SHP77 treated with DMSO at 0.1 percent for 48 hours (cell line): Measurements from ENCODE around the gene KIF1C.

Experiments used
- DNase-seq: peaks from one replicate; lab custom pipeline; 2025; lab: John Stamatoyannopoulos, UW

KIF1C gene

DNA sequence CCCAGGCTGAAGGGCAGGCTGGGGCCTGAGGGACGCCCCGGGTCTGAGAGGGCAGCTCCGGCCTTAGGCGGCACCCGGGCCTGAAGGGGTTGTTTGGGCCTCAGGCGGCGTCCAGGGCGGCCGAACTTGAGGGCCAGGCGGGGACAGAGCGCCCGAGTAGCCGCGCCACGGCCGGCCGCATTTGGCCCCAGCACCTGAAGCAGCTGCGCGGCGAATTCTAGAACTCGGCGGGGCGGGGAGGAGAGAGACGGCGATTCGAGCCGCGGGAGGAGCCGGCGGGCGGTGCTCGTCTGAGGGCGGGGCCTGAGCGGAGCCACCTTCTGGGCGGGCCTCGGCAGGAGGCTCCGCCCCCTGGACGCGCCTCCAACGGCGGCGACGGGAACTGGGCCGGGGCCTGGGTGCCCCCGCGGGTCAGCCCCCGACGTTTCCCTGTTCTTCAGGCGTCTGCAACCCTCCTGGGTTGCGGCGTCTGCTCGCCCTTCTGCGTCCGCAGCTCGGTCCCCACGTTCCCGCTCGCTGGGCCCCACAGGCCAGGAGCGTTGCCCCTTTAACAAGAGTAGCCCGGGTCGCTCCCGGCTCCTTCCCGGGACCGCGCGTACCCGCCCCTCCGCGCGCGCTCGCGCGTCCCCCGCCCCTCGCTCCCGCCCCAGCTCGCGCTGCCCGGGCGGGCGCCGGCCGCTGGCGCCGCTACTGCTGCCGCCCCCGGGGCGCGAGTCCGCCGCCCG lies at the start of gene KIF1C, which contains the start of gene INCA1:
TSS of gene KIF1C (plus strand) at position 649 of the 725 bp plus-strand sequence. CDS start 2,297 bp downstream, outside the sequence.
TSS of gene INCA1 (minus strand) at position 221 of the 725 bp plus-strand sequence. CDS start 3,085 bp downstream, outside the sequence.
- peak; percentile 86 for DNase-seq

DNA sequence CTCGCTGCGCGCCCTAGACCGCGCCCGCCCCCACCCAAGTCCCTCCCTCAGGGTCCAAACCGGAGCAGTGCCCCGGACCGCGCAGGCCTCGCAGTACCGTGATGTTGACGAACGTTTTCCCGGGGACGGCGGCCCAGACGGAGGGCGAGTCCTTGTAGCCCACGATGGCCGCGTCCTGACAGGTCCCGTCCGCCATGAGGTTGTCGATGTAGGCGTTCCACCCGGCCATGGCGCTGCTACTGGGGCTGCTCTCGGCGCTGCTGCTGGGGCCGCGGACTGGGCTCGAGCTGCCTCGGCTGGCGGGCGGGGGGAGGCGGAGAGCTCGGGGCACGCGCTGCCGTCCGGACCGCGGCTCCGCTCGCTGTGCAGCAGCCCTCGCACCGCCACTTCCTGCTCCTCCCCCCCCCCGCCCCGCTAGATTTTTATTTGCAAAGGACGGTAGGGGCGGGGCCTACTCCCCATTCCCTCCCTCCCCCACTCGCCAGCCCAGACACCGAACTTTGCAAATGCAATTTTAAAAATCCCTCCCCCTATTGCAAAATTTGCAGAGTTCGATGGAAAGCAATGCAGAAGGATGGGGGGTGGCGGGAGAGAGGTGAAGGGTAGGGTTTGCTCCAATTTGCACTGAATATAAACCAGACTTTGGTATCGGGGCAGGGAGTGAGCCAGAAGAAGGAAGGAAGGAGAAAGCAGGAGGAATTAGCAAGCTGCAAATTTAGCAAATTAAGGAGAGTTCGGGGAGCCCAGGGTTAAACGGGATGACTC lies 49.4 kb upstream of the KIF1C start, which contains the start of gene PFN1:
TSS of gene PFN1 (minus strand) at position 365 of the 765 bp plus-strand sequence. CDS start at position 229, 136 bp downstream.
- peak; percentile 76 for DNase-seq

DNA sequence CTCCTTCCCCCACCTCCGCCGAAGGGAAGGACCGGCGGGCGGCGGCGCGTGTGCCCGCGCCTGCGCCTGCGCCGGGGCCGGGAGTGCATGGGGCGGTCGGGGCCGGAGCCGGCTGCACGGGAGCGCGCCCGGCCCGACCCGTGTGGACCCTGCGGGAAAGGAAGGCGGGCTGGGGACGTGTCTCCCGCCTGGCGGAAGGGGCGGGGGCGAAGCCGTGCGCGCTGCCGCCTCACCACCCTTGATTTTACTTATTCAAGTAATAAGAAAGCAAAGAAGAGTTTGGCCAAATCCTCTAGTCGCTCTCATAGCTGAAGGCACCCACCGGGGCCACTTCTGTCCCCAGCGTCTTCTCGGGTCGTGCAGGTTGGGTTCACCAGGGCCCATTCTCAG lies 48.8 kb upstream of the KIF1C start:
- peak; percentile 77 for DNase-seq

DNA sequence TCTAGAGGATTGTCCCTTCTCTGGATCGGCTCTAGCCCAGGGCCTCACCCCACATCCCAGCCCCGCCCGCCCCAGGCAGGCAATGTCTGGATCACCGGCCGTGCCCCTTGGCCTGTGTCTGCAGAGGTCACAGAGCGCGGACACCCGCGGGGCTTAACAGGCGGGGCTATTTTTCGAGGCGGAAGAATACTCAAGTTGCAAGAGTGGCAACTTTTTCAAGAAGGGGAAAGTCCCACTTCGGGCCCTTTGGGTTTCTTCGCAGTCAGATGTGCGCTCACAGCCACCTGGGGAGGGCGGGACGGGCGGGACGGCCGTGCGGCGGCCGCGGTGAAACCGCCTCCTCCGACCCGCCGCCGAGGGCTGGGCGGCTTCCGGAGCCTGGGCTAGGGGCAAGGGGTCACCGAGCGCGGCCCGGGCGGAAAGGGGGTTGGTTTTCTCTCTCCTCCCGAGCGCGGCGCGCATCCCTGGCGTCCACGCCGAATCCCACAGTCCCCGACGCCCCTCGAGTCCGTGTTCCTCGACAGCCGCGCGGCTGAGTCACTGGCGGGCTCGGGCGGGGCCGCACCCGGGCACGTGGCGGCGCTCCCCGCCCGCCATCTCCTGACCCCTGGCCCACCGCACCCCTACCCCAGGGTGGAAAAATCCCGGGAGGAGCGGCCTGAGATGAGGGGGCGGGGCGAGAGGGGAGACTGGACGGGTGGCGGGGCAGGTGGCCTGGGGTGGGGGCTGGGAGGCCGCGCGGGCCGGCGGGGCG lies 48.3 kb upstream of the KIF1C start:
- DNase-seq: peak; percentile 49

DNA sequence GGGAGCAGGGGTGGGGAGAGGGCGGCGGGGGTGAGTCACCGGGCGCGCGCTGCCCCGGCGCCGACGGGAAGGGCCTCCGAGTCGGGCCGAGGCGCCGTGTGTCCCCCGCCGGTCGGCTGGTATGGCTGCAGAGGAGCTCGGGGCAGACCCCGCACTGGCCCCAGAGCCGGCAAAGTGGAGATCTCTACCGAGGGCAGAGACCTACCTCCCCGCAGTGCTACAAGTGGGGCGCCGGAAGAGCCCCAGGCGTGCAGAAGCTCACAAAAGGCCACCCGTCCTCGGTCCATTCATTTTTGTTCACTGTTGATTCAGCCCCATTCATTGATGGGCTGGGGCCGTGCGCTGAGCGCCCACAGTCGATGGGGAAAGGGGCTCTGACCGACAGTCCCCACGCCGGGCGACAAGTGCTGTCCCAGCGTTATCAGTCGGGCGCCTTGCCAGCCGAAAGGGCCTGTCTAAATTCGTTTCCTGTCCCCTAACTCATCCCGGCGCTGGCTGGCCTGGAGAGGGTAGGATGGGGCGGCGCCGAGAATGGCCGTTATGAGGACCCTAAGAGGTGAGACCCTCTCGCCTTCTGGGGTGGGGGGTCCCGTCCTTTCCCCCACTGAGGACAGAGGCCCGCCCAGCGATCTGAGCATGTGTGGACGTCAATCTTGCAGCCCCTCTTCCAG lies 47.5 kb upstream of the KIF1C start:
- DNase-seq: peak; percentile 36

DNA sequence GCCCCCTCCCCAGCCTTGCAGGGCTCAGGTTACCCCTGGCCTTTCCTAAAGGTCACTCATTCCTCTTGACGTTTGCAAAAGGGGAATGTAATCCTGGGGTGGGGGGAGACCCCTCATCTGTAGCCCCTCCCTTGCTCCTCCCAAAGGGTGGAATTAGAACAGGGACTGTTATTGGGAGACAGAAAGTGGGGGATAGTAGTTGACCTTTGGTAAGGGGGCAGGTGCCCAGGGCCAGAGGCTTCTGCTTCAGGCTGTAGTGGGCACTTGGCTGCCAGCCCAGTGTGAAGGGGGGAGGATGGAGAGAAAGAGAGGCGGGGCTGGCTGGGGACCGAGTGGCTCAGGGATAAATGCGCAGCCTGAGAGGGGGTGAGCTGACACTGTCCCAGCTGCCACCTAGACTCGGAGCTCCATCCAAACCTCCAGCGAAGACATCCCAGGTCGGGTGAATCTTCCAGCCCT lies 47.0 kb upstream of the KIF1C start, which contains the start of gene ENO3:
TSS of gene ENO3 (plus strand) at position 374 of the 459 bp plus-strand sequence. CDS start 711 bp downstream, outside the sequence.
- peak; percentile 79 for DNase-seq

DNA sequence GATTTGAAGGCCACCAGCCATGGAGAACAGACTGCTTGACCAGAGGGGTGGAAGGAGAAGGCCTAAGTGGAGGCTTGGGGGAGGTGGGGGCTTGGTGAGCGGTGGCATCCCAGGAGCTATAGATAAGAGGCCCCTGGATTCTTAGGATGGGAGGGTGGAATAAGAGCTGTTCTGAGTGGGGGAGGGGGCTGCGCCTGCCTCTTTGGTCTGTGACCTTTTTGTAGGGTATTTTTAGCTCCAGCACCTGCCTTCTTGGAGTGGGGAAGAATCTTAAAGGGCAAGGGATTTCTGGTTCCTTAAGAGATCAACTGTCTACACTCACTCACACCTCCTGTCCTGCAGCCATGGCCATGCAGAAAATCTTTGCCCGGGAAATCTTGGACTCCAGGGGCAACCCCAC lies 46.3 kb upstream of the KIF1C start:
- peak; percentile 14 for DNase-seq

DNA sequence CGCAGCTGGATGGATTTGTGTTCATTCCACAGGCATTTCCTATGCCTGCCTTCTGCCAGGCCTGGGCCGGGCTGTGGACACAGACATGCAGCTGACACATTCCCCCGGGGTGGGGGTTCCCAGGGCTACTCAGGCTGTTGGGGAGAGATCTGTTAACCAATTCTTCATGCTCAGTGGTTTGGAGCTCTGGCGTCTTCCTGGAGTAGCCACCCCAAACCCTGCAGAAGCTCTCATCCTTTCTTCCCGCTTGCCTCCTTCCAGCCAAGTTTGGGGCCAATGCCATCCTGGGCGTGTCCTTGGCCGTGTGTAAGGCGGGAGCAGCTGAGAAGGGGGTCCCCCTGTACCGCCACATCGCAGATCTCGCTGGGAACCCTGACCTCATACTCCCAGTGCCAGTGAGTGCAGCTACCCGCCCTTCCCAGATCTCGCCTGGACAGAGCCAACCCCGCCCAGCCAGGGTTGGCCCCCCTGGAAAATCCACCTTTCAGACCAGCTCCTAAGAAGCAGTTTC lies 44.2 kb upstream of the KIF1C start:
- DNase-seq: no peak

DNA sequence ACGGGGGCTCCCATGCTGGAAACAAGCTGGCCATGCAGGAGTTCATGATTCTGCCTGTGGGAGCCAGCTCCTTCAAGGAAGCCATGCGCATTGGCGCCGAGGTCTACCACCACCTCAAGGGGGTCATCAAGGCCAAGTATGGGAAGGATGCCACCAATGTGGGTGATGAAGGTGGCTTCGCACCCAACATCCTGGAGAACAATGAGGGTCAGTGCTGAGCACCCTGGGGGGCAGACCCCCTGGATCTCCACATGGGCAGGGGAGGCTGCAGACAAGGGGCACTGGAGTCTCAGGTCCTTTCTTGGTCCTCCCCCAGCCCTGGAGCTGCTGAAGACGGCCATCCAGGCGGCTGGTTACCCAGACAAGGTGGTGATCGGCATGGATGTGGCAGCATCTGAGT lies 42.7 kb upstream of the KIF1C start:
- DNase-seq: no peak

DNA sequence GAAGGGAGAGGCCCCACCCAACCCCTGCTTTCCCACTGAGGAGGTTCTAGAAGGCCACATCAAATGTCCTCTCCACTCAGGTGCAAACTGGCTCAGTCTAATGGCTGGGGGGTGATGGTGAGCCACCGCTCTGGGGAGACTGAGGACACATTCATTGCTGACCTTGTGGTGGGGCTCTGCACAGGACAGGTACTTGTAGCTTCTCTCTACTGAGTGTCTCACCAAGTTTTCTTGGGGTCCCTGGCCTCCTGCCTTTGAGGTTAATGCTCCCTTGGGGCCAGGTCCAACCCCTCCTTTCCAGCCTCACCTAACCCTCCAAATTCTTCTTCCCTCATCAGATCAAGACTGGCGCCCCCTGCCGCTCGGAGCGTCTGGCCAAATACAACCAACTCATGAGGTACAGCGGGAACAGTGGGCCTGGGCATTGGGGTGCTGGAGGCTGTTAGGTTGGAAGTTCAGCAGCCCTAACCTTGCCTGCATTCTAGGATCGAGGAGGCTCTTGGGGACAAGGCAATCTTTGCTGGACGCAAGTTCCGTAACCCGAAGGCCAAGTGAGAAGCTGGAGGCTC lies 41.2 kb upstream of the KIF1C start:
- DNase-seq: no peak

DNA sequence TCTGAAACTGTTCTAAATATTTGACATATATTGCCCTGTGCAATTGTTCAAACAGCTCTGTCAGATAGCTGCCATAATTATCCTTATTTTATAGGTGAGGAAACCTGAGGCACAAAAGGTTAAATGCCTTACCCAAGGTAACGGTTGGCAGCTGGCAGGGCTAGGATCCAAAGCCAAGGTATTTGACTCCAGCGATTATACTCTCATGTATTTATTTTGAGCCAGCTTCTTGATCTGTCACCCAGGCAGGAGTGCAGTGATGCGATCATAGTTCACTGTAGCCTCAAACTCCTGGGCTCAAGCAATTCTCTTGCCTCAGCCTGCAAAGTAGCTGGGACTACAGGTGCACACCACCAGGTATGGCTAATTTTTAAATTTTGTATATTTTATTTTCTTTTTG lies 39.6 kb upstream of the KIF1C start:
- no peak for DNase-seq

DNA sequence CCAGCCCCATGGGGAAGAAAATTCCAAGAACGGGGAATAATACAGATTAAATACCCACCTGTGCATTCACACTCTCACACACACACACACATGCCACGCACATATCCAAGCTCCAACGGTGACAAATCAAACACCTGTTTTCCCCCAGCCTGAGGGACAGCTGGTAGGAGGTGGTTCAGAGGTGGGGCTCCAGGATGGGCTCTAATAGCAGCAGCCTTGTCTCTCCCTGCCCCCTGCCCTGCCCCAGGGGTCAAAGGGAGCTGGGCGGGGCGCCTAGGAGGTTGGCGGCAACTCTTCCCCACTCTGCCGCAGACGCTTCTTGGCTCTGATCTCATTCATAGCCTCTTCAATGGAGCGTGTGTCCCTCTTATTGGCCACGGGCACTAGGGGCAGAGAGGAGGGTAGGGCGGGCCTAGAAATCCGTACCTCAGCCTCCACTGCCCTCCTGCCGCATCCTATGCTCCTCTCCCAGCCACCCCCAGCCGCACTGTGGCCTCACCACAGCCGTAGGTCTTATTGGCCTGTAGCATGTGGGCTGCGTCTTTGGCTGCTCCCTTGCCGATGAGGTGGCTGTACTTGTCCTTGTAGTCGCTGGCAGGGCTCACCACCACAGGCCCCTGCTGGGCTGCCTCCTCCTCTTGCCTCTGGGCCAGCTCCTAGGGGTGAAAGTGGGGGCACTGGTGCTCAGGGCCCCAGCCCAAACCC lies 38.3 kb upstream of the KIF1C start:
- no peak for DNase-seq

DNA sequence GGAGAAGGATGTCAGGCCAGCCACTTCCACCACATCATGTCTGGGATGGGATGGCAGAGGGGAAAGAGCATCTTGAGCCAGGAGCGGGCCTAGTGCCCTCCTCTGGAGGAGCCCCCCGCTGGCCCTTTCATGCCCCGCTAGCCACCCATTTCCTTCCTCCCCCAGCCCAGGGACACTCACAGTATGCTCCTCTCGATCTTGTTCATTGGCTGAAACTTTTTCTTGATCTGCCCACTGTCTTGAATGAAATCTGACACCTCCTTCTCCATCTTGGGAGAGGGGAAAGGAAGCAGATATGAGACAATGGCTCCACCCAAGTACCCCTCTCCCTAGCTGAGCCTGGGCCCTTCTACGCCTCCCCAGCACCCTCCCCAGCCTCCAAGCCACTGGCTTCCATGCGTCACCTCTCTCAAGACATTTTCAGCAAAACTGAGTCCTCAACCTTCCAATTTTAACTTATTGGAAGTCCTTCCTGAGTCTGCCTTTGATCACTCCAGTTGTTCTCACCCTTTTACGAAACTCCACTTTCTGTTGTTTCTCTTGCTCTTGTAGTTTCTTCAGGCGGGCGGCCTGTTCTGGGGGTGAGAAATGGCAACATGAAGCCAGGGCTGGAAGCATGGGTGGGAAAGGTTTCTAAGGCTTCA lies 37.3 kb upstream of the KIF1C start:
- no peak for DNase-seq

DNA sequence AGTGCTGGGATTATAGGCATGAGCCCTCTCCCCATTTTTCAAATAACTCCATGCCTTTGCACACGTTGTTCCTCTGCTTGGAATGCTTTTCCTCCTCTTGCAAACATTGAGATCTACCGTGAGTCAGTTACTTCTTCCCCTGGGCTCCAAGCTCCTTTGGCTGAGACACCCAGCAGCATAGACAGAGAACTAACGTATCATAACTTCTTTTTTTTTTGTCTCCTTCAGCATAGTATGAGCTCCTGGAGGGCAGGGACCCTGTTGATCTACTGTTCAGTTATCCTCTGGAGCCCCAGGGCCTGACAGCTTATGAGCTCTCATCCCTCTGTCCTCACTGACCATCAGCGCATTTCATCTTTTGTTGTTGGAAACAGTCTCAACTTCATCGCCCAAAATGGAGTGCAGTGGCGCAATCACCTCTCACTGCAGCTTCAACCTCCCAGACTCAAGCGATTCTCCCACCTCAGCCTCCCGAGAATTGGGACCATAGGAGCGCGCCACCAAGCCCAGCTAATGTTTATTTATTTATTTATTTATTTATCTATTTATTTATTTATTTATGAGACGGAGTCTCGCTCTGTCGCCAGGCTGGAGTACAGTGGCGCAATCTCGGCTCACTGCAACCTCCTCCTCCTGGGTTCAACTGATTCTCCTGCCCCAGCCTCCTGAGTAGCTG lies 32.3 kb upstream of the KIF1C start:
- DNase-seq: no peak

DNA sequence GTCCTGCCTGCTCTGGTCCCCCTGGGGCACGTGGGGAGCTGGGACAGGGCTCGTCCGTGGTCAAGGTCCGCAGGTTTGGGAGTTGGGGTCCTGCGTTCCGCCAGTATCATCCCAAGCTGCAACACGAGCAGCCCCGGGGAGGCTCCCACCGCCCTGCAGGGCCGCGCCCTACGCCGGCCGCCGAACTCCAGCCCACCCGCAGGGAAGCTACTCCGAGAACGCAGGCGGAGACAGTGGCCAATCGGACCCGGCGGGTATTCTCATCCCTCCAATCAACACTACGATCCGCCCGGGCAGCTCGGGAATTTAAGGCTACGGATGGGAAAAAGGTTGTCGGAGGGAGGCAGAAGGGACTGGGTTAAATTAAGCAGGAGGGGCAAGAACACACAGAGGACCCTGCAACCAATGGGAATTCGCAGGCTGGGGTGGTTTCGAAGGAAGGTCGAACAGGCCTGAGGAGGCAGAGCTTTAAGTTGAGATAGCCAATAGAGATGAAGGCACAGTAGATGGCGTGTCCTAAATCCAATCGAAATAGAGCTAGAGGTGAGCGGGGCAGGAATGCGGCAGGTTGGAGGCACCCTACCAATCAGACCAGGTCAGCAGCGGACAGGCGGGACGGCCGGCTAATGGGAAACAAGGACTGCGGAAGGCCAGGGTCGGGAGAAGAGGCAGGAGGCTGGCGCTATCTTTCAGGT lies 30.8 kb upstream of the KIF1C start:
- peak; percentile 100 for DNase-seq

DNA sequence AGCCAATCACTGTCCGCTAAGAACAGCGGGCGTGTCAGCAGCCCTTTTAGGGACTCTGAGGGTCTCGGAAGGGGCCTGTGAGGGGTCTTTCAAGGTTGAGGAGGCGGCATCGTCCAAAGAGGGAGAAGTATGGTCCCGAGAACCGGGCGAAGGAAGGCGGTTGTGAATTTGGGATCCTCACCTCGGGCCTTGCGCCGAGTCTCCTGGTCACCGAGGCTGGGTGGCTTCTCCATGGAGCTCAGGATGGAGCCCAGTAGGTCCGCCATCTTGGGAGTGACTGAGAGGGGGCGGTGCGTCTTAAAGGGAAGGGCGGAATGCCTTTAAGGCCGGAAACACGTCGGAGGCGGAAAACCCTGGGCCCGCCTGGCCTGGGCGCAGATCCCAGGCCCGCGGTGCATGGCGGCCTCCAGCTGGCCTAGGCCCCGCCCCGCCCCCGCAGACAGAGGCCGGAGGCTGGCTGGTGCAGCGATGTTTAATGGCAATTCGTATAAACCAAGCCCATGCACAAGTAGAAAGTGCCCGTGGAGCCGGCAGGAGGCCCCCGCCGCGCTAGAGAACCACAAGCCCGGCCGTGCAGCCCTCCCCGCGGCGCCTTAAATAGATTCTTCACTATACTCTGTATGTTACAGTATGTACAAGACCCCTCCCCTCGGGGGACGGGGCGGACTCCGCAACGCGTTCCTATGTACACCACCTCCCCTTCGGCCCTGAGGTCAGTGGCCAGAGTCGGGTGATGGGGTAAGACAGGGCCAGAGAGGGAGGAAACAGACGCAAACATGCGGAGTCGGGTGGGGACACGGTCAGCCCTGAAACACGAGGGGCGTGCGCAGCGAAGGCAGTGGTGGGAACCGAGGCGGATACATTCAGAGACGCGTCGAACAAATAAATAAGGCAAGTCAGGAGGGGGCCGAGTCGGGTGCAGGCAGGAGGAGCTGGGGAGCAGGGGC lies 29.9 kb upstream of the KIF1C start, which contains the start of gene SPAG7:
TSS of gene SPAG7 (minus strand) at position 279 of the 947 bp plus-strand sequence. CDS start at position 266, 13 bp downstream.
- peak; percentile 97 for DNase-seq

DNA sequence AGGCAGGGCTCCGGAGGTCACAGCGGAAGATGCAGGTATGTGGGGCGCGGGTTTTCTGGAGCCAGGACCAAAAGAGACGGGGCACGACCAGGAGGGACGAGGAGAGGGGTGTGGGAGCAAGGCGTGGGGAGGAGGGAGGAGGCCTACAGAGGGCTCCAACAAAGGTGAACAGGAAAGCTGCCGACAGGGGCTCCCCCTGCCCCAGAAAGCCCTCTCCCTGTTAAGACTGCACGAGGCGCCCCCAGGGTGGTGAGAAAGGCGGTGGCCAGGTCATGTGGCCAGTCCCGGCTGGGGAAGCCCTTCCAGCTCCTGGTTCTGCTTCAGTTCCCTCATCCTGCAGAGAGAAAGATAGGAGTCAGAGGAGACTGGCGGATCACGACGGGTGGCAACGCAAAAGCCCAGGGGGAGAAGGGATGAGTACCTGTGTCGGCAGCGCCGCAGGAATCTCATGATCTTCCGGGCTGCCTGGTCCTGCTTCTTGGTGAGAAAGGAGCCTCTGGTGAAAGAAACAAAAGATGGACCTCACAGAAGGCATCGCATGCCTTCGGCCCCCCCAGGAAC lies 29.2 kb upstream of the KIF1C start:
- DNase-seq: no peak
